IMR-90 (cell line): ENCODE data around the gene CKAP2. TPM values are rescaled to one million over a fixed set of nuclear protein-coding genes. Genes with fewer than 3 reads are reported as not detected.
"Not testable (repeated sequence)": the region's sequence is repeated elsewhere in the genome, so short reads cannot be mapped to it uniquely, and the experiment has no call there.

Source experiments
- ATAC-seq: fragments of 200-7000 bp; cut with Tn5 transposase; 2 replicates; pipeline ENCODE4 v1.9.1; 2020; ENCODE audit warnings: low read depth, mild to moderate bottlenecking, moderate library complexity
- BruUV-seq: library from RNA; stranded (reverse); fragments of 400-500 nt; replicated peaks from 2 replicates; lab custom pipeline; 2021; lab: Mats Ljungman, UMichigan
- CTCF ChIA-PET: fragments of 300-600 bp; formaldehyde crosslinking; extraction: SDS; loops from one replicate; lab custom pipeline; 2021; ENCODE audit warnings: antibody characterized with exemption; lab: Yijun Ruan, JAX
- POLR2A ChIA-PET: fragments of 300-600 bp; sonication (Branson Sonifier 250); formaldehyde crosslinking; loops from one replicate; lab custom pipeline; 2022; ENCODE audit warnings: antibody characterized with exemption; ENCODE audit not compliant: unreplicated experiment; lab: Charles Lee
- DNase-seq: peaks from one replicate; pipeline ENCODE4 v3.0.0; 2013
- H2AFZ ChIP-seq: replicated peaks from 2 replicates; pipeline ENCODE3; 2013; ENCODE audit warnings: low read length, mild to moderate bottlenecking; ENCODE audit not compliant: poor library complexity
- H2AK5ac ChIP-seq: 2 replicates; pipeline ENCODE4 v1.6.1; 2013; ENCODE audit warnings: low read depth, low read length, inconsistent platforms
- H2AK9ac ChIP-seq: replicated peaks from 2 replicates; pipeline ENCODE3; 2013; ENCODE audit warnings: mild to moderate bottlenecking, low read depth, low read length, moderate library complexity; ENCODE audit not compliant: poor library complexity
- H2BK120ac ChIP-seq: 2 replicates; pipeline ENCODE4 v1.6.1; 2013; ENCODE audit warnings: low read depth, low read length, inconsistent platforms
- H2BK15ac ChIP-seq: 3 replicates; pipeline ENCODE4 v1.6.1; 2013; ENCODE audit warnings: low read depth, low read length, inconsistent platforms
- H2BK20ac ChIP-seq: 2 replicates; pipeline ENCODE4 v1.6.1; 2013; ENCODE audit warnings: low read depth, mild to moderate bottlenecking, inconsistent platforms, low read length, moderate library complexity
- H2BK5ac ChIP-seq: 2 replicates; pipeline ENCODE4 v1.6.1; 2013; ENCODE audit warnings: mild to moderate bottlenecking, low read depth, low read length, inconsistent platforms; ENCODE audit not compliant: poor library complexity, severe bottlenecking
- H3K14ac ChIP-seq: replicated peaks from 2 replicates; pipeline ENCODE4 v1.6.1; 2013; ENCODE audit warnings: low read depth, low read length, inconsistent platforms
- H3K18ac ChIP-seq: 2 replicates; pipeline ENCODE4 v1.6.1; 2013; ENCODE audit warnings: low read depth, low read length, control low read depth
- H3K23ac ChIP-seq: 2 replicates; pipeline ENCODE4 v1.6.1; 2013; ENCODE audit warnings: low read depth, low read length, inconsistent platforms
- H3K27ac ChIP-seq: 2 replicates; pipeline ENCODE4 v1.5.1; 2013; ENCODE audit warnings: mild to moderate bottlenecking, control low read depth, low read length; ENCODE audit not compliant: insufficient read depth
- H3K27me3 ChIP-seq: 2 replicates; pipeline ENCODE4 v1.6.1; 2013; ENCODE audit warnings: low read length; ENCODE audit not compliant: control insufficient read depth, insufficient read depth
- H3K36me3 ChIP-seq: 2 replicates; pipeline ENCODE4 v1.6.1; 2013; ENCODE audit warnings: low read length, mixed read lengths; ENCODE audit not compliant: control insufficient read depth, insufficient read depth
- H3K4ac ChIP-seq: 2 replicates; pipeline ENCODE4 v1.6.1; 2013; ENCODE audit warnings: low read depth, low read length, inconsistent platforms
- H3K4me1 ChIP-seq: 2 replicates; pipeline ENCODE4 v1.6.1; 2013; ENCODE audit warnings: low read length, mixed read lengths; ENCODE audit not compliant: control insufficient read depth, insufficient read depth
- H3K4me2 ChIP-seq: 2 replicates; pipeline ENCODE4 v1.6.1; 2013; ENCODE audit warnings: low read depth, mild to moderate bottlenecking, control low read depth, low read length, moderate library complexity
- H3K4me3 ChIP-seq: 2 replicates; pipeline ENCODE4 v1.5.1; 2013; ENCODE audit warnings: low read depth, mild to moderate bottlenecking, control low read depth, low read length, moderate library complexity; ENCODE audit not compliant: insufficient read depth
- H3K56ac ChIP-seq: 2 replicates; pipeline ENCODE4 v1.6.1; 2013; ENCODE audit warnings: low read length, inconsistent platforms; ENCODE audit not compliant: insufficient read depth; ENCODE audit errors: extremely low read depth
- H3K79me1 ChIP-seq, 2 experiments: 2 replicates each; pipeline ENCODE4 v1.6.1; 2013; ENCODE audit warnings: low read length in 2 of 2, inconsistent platforms in 1 of 2, low read depth in 1 of 2
- H3K9ac ChIP-seq: 2 replicates; pipeline ENCODE4 v1.6.1; 2013; ENCODE audit warnings: low read depth, low read length, control low read depth
- H3K9me1 ChIP-seq: 2 replicates; pipeline ENCODE4 v1.6.1; 2013; ENCODE audit warnings: low read length, inconsistent platforms; ENCODE audit not compliant: insufficient read depth
- H3K9me3 ChIP-seq: 2 replicates; pipeline ENCODE4 v1.6.1; 2013; ENCODE audit warnings: low read length; ENCODE audit not compliant: control insufficient read depth, insufficient read depth
- H4K20me1 ChIP-seq: 2 replicates; pipeline ENCODE4 v1.6.1; 2013; ENCODE audit warnings: low read length, inconsistent platforms; ENCODE audit not compliant: insufficient read depth
- H4K5ac ChIP-seq: 2 replicates; pipeline ENCODE4 v1.6.1; 2013; ENCODE audit warnings: mild to moderate bottlenecking, low read depth, low read length, control low read depth
- H4K8ac ChIP-seq, 2 experiments: 2 replicates each; pipeline ENCODE4 v1.6.1; 2013; ENCODE audit warnings: low read depth in 2 of 2, low read length in 2 of 2, control low read depth in 1 of 2, inconsistent platforms in 1 of 2
- H4K91ac ChIP-seq: 2 replicates; pipeline ENCODE4 v1.6.1; 2013; ENCODE audit warnings: low read depth, low read length, inconsistent platforms; ENCODE audit not compliant: insufficient read depth
- WGBS, 2 experiments: methylation state at CpG; one replicate each; pipeline versions ENCODE4 v1.1.5 to v1.1.7; 2013; ENCODE audit warnings: missing lambda C conversion rate in 2 of 2; ENCODE audit not compliant: insufficient read length in 1 of 2; ENCODE audit errors: extremely low coverage in 2 of 2; 5-methylcytosine and 5-hydroxymethylcytosine counted together
- dilution Hi-C: fragments of 300-500 bp; cut with HindIII; formaldehyde crosslinking; loops from one replicate; pipeline ENCODE4 v1.14.3; 2018; ENCODE audit warnings: low sequenced_read_pairs; ENCODE audit not compliant: unreplicated experiment
- in situ Hi-C: fragments of 300-500 bp; cut with MboI; formaldehyde crosslinking; loops from 3 replicates; pipeline ENCODE4 v1.14.3; 2019; ENCODE audit warnings: low sequenced_read_pairs, inconsistent platforms, mixed read lengths
- intact Hi-C: fragments of 100-400 bp; cut with micrococcal nuclease; formaldehyde crosslinking; loops from 2 replicates; pipeline ENCODE4 v1.10.0; 2022
- polyA plus RNA-seq, 3 experiments: library from polyadenylated mRNA; depleted of rRNA; stranded (reverse); fragments of >200 nt; gene quantifications; 2 replicates each; pipeline ENCODE4 v1.2.3, GENCODE V29; 2012; ENCODE audit warnings: low replicate concordance in 1 of 3
- total RNA-seq: library from RNA; depleted of rRNA; stranded (reverse); fragments of >200 nt; gene quantifications from 2 replicates; pipeline ENCODE4 v1.2.3, GENCODE V29; 2012; rRNA removed

Gene CKAP2
- total and polyA plus RNA-seq, 2 of the 4 experiments (the other 2 are of a cell fraction): 23.0 to 44.6 TPM

GRCh38 chr13:52523323-52523722, 68.0 kb downstream of the CKAP2 start:
- H3K9ac ChIP-seq, H3K14ac ChIP-seq, H2BK15ac ChIP-seq, H3K4ac ChIP-seq, H2BK20ac ChIP-seq, CTCF ChIA-PET, ATAC-seq, H3K27ac ChIP-seq, H2AK9ac ChIP-seq, H4K5ac ChIP-seq, H2BK120ac ChIP-seq, H3K18ac ChIP-seq, H4K20me1 ChIP-seq, H4K91ac ChIP-seq, in situ Hi-C loops, H3K23ac ChIP-seq, BruUV-seq, H2AK5ac ChIP-seq, H3K9me3 ChIP-seq, H3K27me3 ChIP-seq, H3K79me1 ChIP-seq, intact Hi-C loops, H3K4me3 ChIP-seq, H3K56ac ChIP-seq, H2AFZ ChIP-seq, H3K4me1 ChIP-seq, H3K4me2 ChIP-seq, H3K36me3 ChIP-seq, H4K8ac ChIP-seq, POLR2A ChIA-PET, H3K9me1 ChIP-seq, H2BK5ac ChIP-seq, DNase-seq, dilution Hi-C loops: not testable (repeated sequence)
- WGBS, 2 experiments: no CpG with 5 or more reads among the region's 6 CpGs

Other genes with a start within 250 kb of the CKAP2 start
- 14.7 and 19.0 TPM in 2 replicates for gene THSD1, start 49.3 kb upstream of the CKAP2 start, total RNA-seq
- gene THSD1, start 49.3 kb upstream of the CKAP2 start, polyA plus RNA-seq (2012; rRNA removed): 10.9 and 12.1 TPM in 2 replicates
- 16.7 and 23.1 TPM in 2 replicates for gene VPS36, start 4.8 kb upstream of the CKAP2 start, total RNA-seq
- 9.6 and 14.8 TPM in 2 replicates for gene VPS36, start 4.8 kb upstream of the CKAP2 start, polyA plus RNA-seq (2012; rRNA removed)
- 3.4 and 3.9 TPM in 2 replicates for gene HNRNPA1L2, start 187.0 kb downstream of the CKAP2 start, total RNA-seq
- 9.1 and 9.3 TPM in 2 replicates for gene HNRNPA1L2, start 187.0 kb downstream of the CKAP2 start, polyA plus RNA-seq (2012; rRNA removed)
- gene SUGT1, start 197.4 kb downstream of the CKAP2 start, total RNA-seq: 21.5 and 41.4 TPM in 2 replicates
- 24.6 and 25.6 TPM in 2 replicates for gene SUGT1, start 197.4 kb downstream of the CKAP2 start, polyA plus RNA-seq (2012; rRNA removed)